Activated CD8-positive, alpha-beta T cell treated with anti-CD3 and anti-CD28 coated beads for 36 hours (primary cell): Measurements from ENCODE around the gene COA1. TPM values are rescaled to one million over a fixed set of nuclear protein-coding genes. Genes with fewer than 3 reads are reported as not detected.
"Not testable (repeated sequence)": the region's sequence is repeated elsewhere in the genome, so short reads cannot be mapped to it uniquely, and the experiment has no call there.

Experiments used
- ATAC-seq: fragments of 200-7000 bp; cut with Tn5 transposase; one replicate; pipeline ENCODE4 v1.10.0; 2021; ENCODE audit warnings: mild to moderate bottlenecking, moderate library complexity
- CTCF ChIA-PET: fragments of 350-600 bp; sonication (Branson Sonifier 250); formaldehyde crosslinking; loops from one replicate; lab custom pipeline; 2021; ENCODE audit warnings: antibody characterized with exemption; lab: Charles Lee
- POLR2A ChIA-PET: fragments of 350-600 bp; sonication (Branson Sonifier 250); formaldehyde crosslinking; loops from one replicate; lab custom pipeline; 2021; ENCODE audit warnings: antibody characterized with exemption; lab: Charles Lee
- DNase-seq: peaks from one replicate; pipeline ENCODE4 v3.0.0-alpha.2; 2020
- H3K27ac Mint-ChIP-seq: one replicate; pipeline ENCODE4 v1.8.0; 2021; ENCODE audit warnings: mild to moderate bottlenecking, mixed read lengths
- H3K27me3 Mint-ChIP-seq: one replicate; pipeline ENCODE4 v1.8.0; 2021; ENCODE audit warnings: mixed read lengths
- H3K36me3 Mint-ChIP-seq: one replicate; pipeline ENCODE4 v1.8.0; 2021; ENCODE audit warnings: low read depth, mixed read lengths
- H3K4me1 Mint-ChIP-seq: one replicate; pipeline ENCODE4 v1.8.0; 2021; ENCODE audit warnings: low read depth, mixed read lengths
- H3K4me3 Mint-ChIP-seq: one replicate; pipeline ENCODE4 v1.8.0; 2021; ENCODE audit warnings: mild to moderate bottlenecking, moderate library complexity, mixed read lengths
- H3K9me3 Mint-ChIP-seq: one replicate; pipeline ENCODE4 v1.8.0; 2021; ENCODE audit warnings: mixed read lengths
- intact Hi-C: fragments of 100-400 bp; cut with micrococcal nuclease; formaldehyde crosslinking; loops from one replicate; pipeline ENCODE4 v1.10.0; 2022
- total RNA-seq, 2 experiments: library from RNA; stranded (reverse); gene quantifications; one replicate each; pipeline ENCODE4 v1.2.3, GENCODE V29; 2021
- TF ChIP-seq, protein P1 (sequence below): fragments of 200-600 bp; IDR thresholded peaks from one replicate; pipeline ENCODE4 v1.8.0; 2022; ENCODE audit warnings: antibody characterized with exemption, mild to moderate bottlenecking

Gene COA1
- total RNA-seq, 2 experiments from 2014 or later: 78.8 to 85.6 TPM

GRCh38 chr7:43737467-43738127, 8.3 kb upstream of the COA1 start:
- no peak overlapping the region for H3K27ac Mint-ChIP-seq
- CTCF ChIA-PET: interaction anchor here (1.6 to 4.5 kb wide), 3 partner anchors 17 to 155 kb away, joined by 4 to 24 read pairs (median 21); partner anchors contain the start of gene STK17A
- no peak overlapping the region for H3K4me3 Mint-ChIP-seq
- intact Hi-C loops: no loop called here
- no peaks in the 10 kb centered on the region for H3K9me3 Mint-ChIP-seq
- ATAC-seq: no peak
- H3K4me1 Mint-ChIP-seq: peaks cover 14% of the 10 kb centered on the region
- no peaks in the 10 kb centered on the region for H3K36me3 Mint-ChIP-seq
- TF ChIP-seq, protein P1, sequence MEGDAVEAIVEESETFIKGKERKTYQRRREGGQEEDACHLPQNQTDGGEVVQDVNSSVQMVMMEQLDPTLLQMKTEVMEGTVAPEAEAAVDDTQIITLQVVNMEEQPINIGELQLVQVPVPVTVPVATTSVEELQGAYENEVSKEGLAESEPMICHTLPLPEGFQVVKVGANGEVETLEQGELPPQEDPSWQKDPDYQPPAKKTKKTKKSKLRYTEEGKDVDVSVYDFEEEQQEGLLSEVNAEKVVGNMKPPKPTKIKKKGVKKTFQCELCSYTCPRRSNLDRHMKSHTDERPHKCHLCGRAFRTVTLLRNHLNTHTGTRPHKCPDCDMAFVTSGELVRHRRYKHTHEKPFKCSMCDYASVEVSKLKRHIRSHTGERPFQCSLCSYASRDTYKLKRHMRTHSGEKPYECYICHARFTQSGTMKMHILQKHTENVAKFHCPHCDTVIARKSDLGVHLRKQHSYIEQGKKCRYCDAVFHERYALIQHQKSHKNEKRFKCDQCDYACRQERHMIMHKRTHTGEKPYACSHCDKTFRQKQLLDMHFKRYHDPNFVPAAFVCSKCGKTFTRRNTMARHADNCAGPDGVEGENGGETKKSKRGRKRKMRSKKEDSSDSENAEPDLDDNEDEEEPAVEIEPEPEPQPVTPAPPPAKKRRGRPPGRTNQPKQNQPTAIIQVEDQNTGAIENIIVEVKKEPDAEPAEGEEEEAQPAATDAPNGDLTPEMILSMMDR: no peak
- peaks cover 1% of the 10 kb centered on the region for H3K27me3 Mint-ChIP-seq
- POLR2A ChIA-PET: no interaction called here
- DNase-seq: no peak

GRCh38 chr7:43735802-43736603, 6.7 kb upstream of the COA1 start:
- intact Hi-C loops: no loop called here
- peaks cover 14% of the 10 kb centered on the region for H3K4me1 Mint-ChIP-seq
- ATAC-seq (peak; percentile 96), DNase-seq (peak; percentile 80)
- peak overlapping the region; percentile 65 for H3K27ac Mint-ChIP-seq
- CTCF ChIA-PET: interaction anchor here (1.3 to 4.5 kb wide), 6 partner anchors 13 to 154 kb away, joined by 3 to 24 read pairs (median 6); partner anchors contain the start of gene STK17A
- no peak overlapping the region for H3K4me3 Mint-ChIP-seq
- TF ChIP-seq, protein P1: no peak
- POLR2A ChIA-PET: interaction anchor here (0.6 to 1.7 kb wide), 3 partner anchors 10 to 23 kb away, joined by 3 to 10 read pairs (median 4); partner anchors contain the start of gene BLVRA
- H3K9me3 Mint-ChIP-seq: no peaks in the 10 kb centered on the region
- no peaks in the 10 kb centered on the region for H3K36me3 Mint-ChIP-seq
- H3K27me3 Mint-ChIP-seq: peaks cover 2% of the 10 kb centered on the region

DNA sequence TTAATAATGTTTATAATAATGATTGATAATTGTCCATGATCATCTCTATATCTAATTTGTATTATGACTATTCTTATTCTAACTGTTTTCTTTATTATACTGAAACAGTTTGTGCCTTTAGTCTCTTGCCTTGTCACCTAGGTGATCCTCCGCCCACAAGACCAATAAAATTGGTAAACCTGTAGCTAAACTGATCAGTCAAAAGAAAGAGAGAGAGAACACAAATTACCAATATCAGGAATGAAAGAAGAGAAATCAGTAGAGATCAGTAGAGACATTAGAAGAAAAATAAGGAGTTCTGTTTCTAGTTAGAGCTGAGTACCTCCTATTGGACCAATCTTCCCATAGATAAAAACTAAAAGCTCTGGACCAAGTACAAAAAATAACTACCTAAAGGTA, 6.1 kb upstream of the COA1 start:
- Mint-ChIP-seq H3K4me3 (no peak overlapping the region), H3K36me3 (no peaks in the 10 kb centered on the region), H3K9me3 (no peaks in the 10 kb centered on the region), H3K27ac (peak overlapping the region; percentile 55), H3K4me1 (peaks cover 15% of the 10 kb centered on the region), H3K27me3 (peaks cover 2% of the 10 kb centered on the region)
- intact Hi-C loops: no loop called here
- DNase-seq (no peak), ATAC-seq (no peak)
- TF ChIP-seq, protein P1: no peak
- CTCF ChIA-PET: interaction anchor here (1.3 to 4.5 kb wide), 4 partner anchors 13 to 153 kb away, joined by 3 to 24 read pairs (median 14); partner anchors contain the start of gene STK17A
- POLR2A ChIA-PET: interaction anchor here (0.6 to 1.7 kb wide), 2 partner anchors 10 to 24 kb away, joined by 4 to 10 read pairs; partner anchors contain the start of gene BLVRA

DNA sequence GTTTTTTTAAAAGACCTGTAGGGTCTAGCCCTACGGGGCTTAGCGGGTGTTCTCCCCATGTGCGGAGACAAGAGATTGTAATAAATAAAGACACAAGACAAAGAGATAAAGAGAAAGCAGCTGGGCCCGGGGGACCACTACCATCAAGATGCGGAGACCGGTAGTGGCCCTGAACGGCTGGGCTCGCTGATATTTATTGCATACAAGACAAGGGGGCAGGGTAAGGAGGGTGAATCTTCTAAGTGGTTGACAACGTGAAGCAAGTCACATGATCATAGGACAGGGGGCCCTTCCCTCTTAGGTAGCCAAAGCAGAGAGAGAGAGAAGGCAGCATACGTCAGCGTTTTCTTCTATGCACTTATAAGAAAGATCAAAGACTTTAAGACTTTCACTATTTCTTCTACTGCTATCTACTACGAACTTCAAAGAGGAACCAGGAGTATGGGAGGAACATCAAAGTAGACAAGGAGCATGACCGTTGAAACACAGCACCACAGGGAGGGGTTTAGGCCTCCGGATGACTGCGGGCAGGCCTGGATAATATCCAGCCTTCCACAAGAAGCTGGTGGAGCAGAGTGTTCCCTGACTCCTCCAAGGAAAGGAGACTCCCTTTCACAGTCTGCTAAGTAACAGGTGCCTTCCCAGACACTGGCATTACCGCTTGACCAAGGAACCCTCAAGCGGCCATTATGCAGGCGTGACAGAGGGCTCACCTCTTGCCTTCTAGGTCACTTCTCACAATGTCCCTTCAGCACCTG, 5.4 kb upstream of the COA1 start:
- peak; percentile 19 for DNase-seq
- H3K27ac Mint-ChIP-seq, ATAC-seq, H3K36me3 Mint-ChIP-seq, H3K27me3 Mint-ChIP-seq, H3K9me3 Mint-ChIP-seq, intact Hi-C loops, H3K4me3 Mint-ChIP-seq: not testable (repeated sequence)
- peaks cover 17% of the 10 kb centered on the region for H3K4me1 Mint-ChIP-seq
- POLR2A ChIA-PET: interaction anchor here (0.6 kb wide), 1 partner anchor 10 kb away, joined by 4 read pairs; no protein-coding TSS in a partner anchor
- CTCF ChIA-PET: interaction anchor here (2.7 to 4.5 kb wide), 2 partner anchors 103 to 152 kb away, joined by 21 to 24 read pairs; partner anchors contain the start of gene STK17A

DNA sequence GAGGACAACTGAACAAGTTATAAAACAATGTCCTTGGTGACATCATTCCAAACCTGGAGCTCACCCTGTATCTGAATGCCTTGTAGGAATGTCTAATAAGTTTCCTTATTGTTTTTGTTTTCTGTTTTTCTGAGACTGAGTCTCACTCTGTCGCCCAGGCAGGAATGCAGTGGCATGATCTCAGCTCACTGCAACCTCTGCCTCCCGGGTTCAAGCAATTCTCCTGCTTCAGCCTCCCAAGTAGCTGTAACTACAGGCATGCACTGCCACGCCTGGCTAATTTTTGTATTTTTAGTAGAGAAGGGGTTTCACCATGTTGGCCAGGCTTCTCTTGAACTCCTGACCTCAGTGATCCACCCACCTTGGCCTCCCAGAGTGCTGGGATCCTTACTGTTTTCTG, 2.2 kb upstream of the COA1 start:
- H3K4me1 Mint-ChIP-seq: peaks cover 35% of the 10 kb centered on the region
- POLR2A ChIA-PET: interaction anchor here (0.7 kb wide), 1 partner anchor 104 kb away, joined by 3 read pairs; no protein-coding TSS in a partner anchor
- ATAC-seq, H3K27ac Mint-ChIP-seq, H3K4me3 Mint-ChIP-seq, DNase-seq, H3K27me3 Mint-ChIP-seq, H3K9me3 Mint-ChIP-seq, intact Hi-C loops: not testable (repeated sequence)
- H3K36me3 Mint-ChIP-seq: peaks cover 14% of the 10 kb centered on the region
- CTCF ChIA-PET: interaction anchor here (1.2 to 6.4 kb wide), 5 partner anchors 13 to 150 kb away, joined by 3 to 52 read pairs (median 17); partner anchors contain the start of gene STK17A
